GM12891 (cell line): ENCODE data around the gene ANKRD34A.

Experiments
- PAX5 ChIP-seq: IDR thresholded peaks from 2 replicates; pipeline ENCODE4 v1.6.1; 2011; ENCODE audit warnings: low read length, moderate library complexity, mild to moderate bottlenecking; ENCODE audit not compliant: insufficient read depth, severe bottlenecking
- POLR2A ChIP-seq: IDR thresholded peaks from 2 replicates; pipeline ENCODE4 v1.6.1; 2011; ENCODE audit warnings: low read depth, low read length, control low read depth
- POLR2AphosphoS5 ChIP-seq: IDR thresholded peaks from 2 replicates; pipeline ENCODE4 v1.6.1; 2011; ENCODE audit warnings: low read depth, low read length, control low read depth
- POU2F2 ChIP-seq: IDR thresholded peaks from 2 replicates; pipeline ENCODE4 v1.6.1; 2011; ENCODE audit warnings: low read depth, mild to moderate bottlenecking, control low read depth, low read length, moderate library complexity
- SPI1 ChIP-seq: IDR thresholded peaks from 2 replicates; pipeline ENCODE4 v1.6.1; 2011; ENCODE audit warnings: low read depth, low read length, control low read depth
- TAF1 ChIP-seq: IDR thresholded peaks from 2 replicates; pipeline ENCODE4 v1.6.1; 2011; ENCODE audit warnings: low read depth, low read length, control low read depth

DNA sequence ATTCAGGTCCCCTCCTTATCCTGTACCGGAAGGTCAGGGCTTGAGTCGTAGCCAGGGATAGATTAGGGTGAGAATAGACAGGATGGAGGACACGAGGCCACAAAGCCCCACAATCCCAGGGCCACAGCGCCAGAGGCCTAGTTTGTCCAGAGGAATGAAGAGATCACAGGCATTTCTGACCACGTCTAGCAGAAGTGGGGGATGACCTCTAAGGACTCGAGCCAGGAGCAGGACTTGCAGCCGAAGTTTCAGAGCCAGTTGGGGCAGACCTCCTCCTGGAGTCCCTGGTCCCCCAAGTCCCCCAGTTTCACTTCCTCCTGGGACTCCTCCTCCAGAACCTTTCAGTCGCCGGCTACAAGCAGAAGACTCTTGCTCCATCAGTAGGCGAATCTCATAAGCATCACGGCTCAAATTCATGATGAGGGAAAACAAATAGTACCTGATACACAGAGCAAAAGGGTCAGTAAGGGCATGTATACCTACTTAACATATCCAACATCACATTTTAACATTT lies 52.2 kb downstream of the ANKRD34A start:
- no peak for TF ChIP-seq POLR2AphosphoS5
- no peak for TF ChIP-seq POLR2A
- TF ChIP-seq PAX5 = no peak
- no peak for TF ChIP-seq TAF1
- TF ChIP-seq SPI1 = peak; percentile 86
- no peak for TF ChIP-seq POU2F2
